Hypothalamus (tissue), 51 donors: Measurements from ENCODE around the gene FAM229A.
"Not testable (repeated sequence)": the region's sequence is repeated elsewhere in the genome, so short reads cannot be mapped to it uniquely, and the experiment has no call there.

Experiments used
- DNase-seq, 51 donors: peaks; one replicate each; lab custom pipeline; 2025; lab: John Stamatoyannopoulos, UW

Gene FAM229A

DNA sequence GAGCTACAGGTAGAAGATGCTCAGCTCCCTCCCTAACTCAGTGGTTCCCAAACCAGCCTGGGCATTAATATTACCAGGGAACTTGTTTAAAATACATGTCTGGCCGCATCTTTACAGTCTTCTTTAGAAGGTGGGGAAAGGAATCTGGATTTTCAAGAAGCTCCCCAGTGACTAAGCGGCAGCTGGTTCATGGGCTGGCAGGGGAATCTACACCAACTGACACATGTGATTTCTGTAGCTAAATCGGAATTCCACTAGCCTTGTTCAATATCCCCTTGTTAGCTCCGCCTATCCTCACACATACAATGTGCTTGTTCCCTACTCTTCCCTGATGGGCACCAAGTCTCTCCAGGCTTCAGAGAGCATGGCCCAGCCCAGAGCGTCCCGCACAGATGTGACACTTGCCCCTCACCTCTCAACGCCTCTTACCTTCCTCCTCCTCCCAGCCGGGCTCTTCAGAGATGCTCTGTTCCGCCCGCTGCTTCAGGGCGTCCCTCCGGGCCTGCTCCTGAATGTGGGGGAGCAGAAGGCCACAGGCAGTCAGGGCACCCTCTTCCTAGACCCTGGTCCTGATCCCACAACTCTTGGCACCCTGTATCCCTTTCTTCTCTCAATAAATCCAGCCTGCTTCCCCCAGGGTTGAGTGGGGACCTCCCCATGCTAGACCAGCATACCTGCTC is 15.4 kb upstream of the FAM229A start:
- peak in 1 of 51 donors; percentile 24 for DNase-seq

- DNase-seq: no peak
Observed at GRCh38 chr1:32376199-32376598, 13.9 kb upstream of the FAM229A start.

DNA sequence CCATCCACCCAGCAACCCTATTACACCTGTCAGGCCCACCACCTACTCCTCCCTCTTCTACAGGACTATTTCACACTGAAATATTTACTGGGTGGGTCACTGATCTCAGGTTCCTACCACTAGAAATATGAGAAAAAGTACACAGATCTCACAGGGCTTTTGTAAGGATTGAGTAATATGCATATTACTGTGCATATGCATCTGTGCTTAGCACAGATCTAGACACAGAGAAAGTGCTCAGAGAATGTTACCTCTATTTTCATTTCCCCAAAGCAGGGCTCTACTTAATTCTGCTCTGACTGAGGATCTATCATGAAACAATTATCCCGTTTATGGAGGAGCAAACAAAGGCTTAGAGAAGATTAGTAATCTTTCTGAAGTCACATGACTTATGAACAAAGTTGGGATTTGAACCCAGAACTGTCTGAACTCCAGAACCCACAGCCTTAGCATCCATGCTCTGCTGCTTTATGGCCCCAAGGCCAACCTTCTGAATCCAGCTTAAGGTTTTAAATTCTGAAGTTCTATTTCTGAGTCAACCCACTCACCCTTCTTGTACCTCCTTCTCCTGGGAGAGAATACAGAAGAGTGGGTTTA is 11.8 kb upstream of the FAM229A start:
- no peak for DNase-seq

- DNase-seq: no peak
Observed at GRCh38 chr1:32372149-32372756, 10.0 kb upstream of the FAM229A start.

DNA sequence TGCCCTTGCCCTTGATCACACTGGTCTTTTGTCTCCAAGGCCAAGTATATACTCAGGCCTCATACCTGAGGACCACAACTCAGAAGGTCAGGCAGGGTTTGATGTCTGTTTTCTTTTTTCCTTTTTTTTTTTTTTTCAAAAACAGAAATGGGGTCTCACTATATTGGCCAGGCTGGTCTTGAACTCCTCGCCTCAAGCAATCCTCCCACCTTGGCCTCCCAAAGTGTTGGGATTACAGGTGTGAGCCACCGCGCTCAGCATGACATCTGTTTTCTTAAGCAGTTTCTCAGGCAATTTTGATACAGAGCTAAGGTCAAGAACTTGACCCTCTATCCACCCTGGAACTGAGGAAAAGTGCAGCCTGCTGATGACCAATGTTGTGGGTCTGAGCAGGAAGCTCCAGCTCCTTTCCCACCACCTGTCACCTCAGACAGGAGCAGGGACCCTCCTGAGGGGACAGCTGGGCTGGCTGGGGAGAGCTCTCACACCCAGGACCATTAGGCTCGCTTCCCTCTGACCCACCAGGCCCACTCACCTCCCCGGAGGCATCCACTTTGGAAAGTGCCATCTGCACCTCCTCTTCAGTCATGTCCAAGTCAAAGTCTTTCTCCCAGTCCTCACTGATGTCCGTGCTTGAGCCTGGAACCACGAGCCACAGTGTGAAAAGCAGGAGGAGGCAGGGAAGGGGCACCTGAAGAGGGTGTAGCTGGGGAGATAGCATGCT is 5.8 kb upstream of the FAM229A start:
- no peak for DNase-seq

- no peak for DNase-seq
Observed at GRCh38 chr1:32365445-32365844, 3.2 kb upstream of the FAM229A start.

GRCh38 chr1:32364836-32365235 is 2.6 kb upstream of the FAM229A start:
- no peak for DNase-seq

DNA sequence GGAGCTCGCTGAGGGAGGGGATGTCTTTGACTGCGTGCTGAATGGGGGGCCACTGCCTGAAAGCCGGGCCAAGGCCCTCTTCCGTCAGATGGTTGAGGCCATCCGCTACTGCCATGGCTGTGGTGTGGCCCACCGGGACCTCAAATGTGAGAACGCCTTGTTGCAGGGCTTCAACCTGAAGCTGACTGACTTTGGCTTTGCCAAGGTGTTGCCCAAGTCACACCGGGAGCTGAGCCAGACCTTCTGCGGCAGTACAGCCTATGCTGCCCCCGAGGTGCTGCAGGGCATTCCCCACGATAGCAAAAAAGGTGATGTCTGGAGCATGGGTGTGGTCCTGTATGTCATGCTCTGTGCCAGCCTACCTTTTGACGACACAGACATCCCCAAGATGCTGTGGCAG is 1.4 kb upstream of the FAM229A start:
- no peak for DNase-seq

GRCh38 chr1:32361674-32362473 is 411 bp downstream of the FAM229A start:
- DNase-seq: peak in 43 of 51 donors; percentile 12 to 80 (median 57)

- peak in 8 of 51 donors; percentile 19 to 59 (median 31) for DNase-seq
Observed at GRCh38 chr1:32361308-32361673, 994 bp downstream of the FAM229A start.

DNA sequence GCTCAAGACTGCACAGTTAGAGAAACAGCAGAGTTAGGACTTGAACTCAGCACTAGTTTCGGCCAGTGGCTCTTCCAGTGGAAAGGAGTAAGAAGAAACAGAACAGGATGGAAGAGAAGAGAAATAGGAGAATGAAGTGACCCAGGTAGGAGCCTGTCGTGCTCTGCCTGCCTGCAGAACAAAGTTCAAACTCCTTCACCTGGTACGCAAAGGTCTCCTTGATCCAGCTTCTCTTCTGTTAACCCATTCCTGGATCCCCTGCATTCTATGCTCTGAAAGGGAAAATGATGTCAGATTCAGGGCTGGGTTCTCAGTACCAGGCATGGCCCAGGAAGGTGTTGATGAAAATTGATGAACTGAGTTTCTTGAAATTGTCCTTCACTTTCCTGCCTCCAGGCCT is 3.9 kb downstream of the FAM229A start:
- DNase-seq: no peak

- no peak for DNase-seq
Observed at GRCh38 chr1:32357614-32358013, 4.7 kb downstream of the FAM229A start.

DNA sequence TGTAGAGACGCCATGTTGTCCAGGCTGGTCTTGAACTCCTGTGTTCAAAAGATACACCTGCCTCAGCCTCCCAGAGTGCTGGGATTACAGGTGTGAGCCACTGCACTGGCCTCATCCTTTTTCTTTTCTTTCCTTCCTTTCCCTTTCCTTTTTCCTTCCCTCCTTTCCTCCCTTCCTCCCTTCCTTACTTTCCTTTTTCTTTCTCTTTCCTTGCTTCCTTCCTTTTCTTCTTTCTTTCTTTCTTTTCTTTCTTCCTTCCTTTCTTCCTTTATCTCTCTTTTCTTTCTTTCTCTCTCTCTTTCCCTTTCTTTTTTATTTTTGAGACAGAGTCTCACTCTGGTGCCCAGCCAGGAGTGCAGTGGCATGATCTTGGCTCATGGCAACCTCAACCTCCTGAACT is 5.8 kb downstream of the FAM229A start:
- DNase-seq: no peak

- DNase-seq: not testable (repeated sequence)
Observed at GRCh38 chr1:32355778-32356177, 6.5 kb downstream of the FAM229A start.

DNA sequence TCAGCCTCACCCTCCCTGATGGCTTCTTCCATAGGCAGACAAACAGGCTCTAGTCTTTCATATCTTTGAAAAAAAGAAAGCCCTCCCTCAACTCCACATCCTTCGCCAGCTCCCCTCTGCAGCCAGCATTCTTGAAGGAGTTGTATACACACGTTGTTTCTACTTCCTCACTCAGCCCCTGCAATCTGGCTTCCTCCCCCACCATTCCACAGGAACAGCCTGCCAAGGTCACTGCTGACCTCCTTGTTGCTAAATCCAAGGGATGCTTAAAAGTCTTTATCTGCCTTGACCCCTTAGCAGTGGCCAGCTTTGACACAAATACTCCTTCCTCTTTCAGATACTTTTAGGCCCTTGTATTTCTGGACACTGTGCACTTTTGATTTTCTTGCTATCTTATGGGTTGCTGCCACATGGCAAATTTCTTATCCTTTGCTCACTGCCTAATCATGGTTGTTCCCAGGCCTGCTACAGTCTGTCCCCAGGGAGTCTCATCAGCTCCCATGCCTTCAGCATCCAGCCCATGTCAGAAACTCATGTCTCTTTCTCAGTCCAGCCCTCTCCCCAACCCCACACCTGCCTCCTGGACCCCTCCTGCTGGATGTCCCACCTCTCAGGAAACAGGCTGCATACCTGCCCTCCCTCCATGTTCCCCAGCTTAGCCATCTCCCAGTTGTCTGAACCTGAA is 8.3 kb downstream of the FAM229A start:
- no peak for DNase-seq

DNA sequence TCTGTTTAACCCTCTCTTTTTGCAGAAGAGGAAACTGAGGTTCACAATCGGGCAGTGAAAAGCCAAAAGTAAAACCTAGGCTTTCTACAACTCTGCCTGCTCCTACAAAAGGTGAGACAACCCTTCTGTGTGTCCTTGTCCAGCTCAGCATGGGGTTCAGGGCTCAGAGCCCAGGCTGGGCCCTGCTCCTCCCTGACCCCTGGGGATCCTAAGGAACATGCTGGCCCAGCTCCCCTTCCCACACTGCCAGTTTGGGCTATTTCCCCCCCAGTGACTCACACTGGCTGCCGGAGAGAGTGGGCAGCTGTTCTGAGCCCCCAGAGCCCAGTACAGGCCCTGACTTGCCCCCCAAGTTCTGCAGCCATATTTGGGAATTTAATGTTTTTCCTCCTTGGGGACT is 8.9 kb downstream of the FAM229A start:
- DNase-seq: no peak

GRCh38 chr1:32352831-32353383 is 9.4 kb downstream of the FAM229A start:
- no peak for DNase-seq

- no peak for DNase-seq
Observed at GRCh38 chr1:32352239-32352745, 10.0 kb downstream of the FAM229A start.

GRCh38 chr1:32351399-32352238 is 10.7 kb downstream of the FAM229A start:
- DNase-seq: peak in 50 of 51 donors; percentile 61 to 96 (median 89)
